Neural progenitor cell (in vitro differentiated cells): Measurements from ENCODE around the gene FBXW7. TPM values are rescaled to one million over a fixed set of nuclear protein-coding genes. Genes with fewer than 3 reads are reported as not detected.

ENCODE experiments used
- DNase-seq: peaks from one replicate; pipeline ENCODE4 v3.0.0-alpha.2; 2016; ENCODE audit warnings: low spot score
- H2AFZ ChIP-seq: fragments of 200-600 bp; sonication (generic); replicated peaks from 2 replicates; pipeline ENCODE4 v1.6.1; 2016; ENCODE audit warnings: antibody characterized with exemption
- H3F3A ChIP-seq: fragments of 200-600 bp; sonication (generic); 2 replicates; pipeline ENCODE4 v1.6.1; 2016; ENCODE audit warnings: antibody characterized with exemption, low read depth
- H3K27ac ChIP-seq: fragments of 200-600 bp; sonication (generic); 2 replicates; pipeline ENCODE4 v1.5.1; 2016; ENCODE audit warnings: mild to moderate bottlenecking
- H3K27me3 ChIP-seq: fragments of 200-600 bp; sonication (generic); 2 replicates; pipeline ENCODE4 v1.6.1; 2016; ENCODE audit warnings: mild to moderate bottlenecking, moderate library complexity
- H3K36me3 ChIP-seq: fragments of 200-600 bp; sonication (generic); 2 replicates; pipeline ENCODE4 v1.5.1; 2016
- H3K4me1 ChIP-seq: fragments of 200-600 bp; sonication (generic); 2 replicates; pipeline ENCODE4 v1.6.1; 2016; ENCODE audit warnings: mixed run types
- H3K4me2 ChIP-seq: fragments of 200-600 bp; sonication (generic); 2 replicates; pipeline ENCODE4 v1.6.1; 2016
- H3K4me3 ChIP-seq: fragments of 200-600 bp; sonication (generic); 2 replicates; pipeline ENCODE4 v1.5.1; 2016
- H3K79me2 ChIP-seq: fragments of 200-600 bp; sonication (generic); 2 replicates; pipeline ENCODE4 v1.6.1; 2016; ENCODE audit warnings: low read depth
- H3K9ac ChIP-seq: fragments of 200-600 bp; sonication (generic); 2 replicates; pipeline ENCODE4 v1.6.1; 2016
- H3K9me3 ChIP-seq: fragments of 200-600 bp; sonication (generic); 2 replicates; pipeline ENCODE4 v1.5.1; 2016; ENCODE audit warnings: low read depth
- H4K20me1 ChIP-seq: fragments of 200-600 bp; sonication (generic); 2 replicates; pipeline ENCODE4 v1.6.1; 2016; ENCODE audit warnings: low read depth
- H3K27ac Mint-ChIP-seq: 3 replicates; pipeline ENCODE4 v1.8.0; 2021; ENCODE audit warnings: mixed read lengths
- H3K27me3 Mint-ChIP-seq: 2 replicates; pipeline ENCODE4 v1.8.0; 2022; ENCODE audit warnings: low read depth, mild to moderate bottlenecking, inconsistent platforms, moderate library complexity, mixed read lengths; ENCODE audit not compliant: insufficient read depth
- H3K36me3 Mint-ChIP-seq: 3 replicates; pipeline ENCODE4 v1.8.0; 2021; ENCODE audit warnings: mixed read lengths
- H3K4me1 Mint-ChIP-seq: 3 replicates; pipeline ENCODE4 v1.8.0; 2021; ENCODE audit warnings: mixed read lengths
- H3K4me3 Mint-ChIP-seq: 3 replicates; pipeline ENCODE4 v1.8.0; 2021; ENCODE audit warnings: mild to moderate bottlenecking, moderate library complexity, mixed read lengths
- H3K9me3 Mint-ChIP-seq: 3 replicates; pipeline ENCODE4 v1.8.0; 2020; ENCODE audit warnings: mixed read lengths
- EZH2 ChIP-seq: fragments of 200-600 bp; sonication (generic); IDR thresholded peaks from 2 replicates; pipeline ENCODE4 v1.6.1; 2017; ENCODE audit warnings: antibody characterized with exemption, mild to moderate bottlenecking, moderate library complexity
- EZH2phosphoT487 ChIP-seq: fragments of 200-600 bp; sonication (generic); IDR thresholded peaks from 2 replicates; pipeline ENCODE4 v1.6.1; 2017; ENCODE audit warnings: antibody characterized with exemption
- total RNA-seq: library from RNA; depleted of rRNA; stranded (reverse); fragments of >200 nt; gene quantifications from 2 replicates; pipeline ENCODE4 v1.2.3, GENCODE V29; 2015; ENCODE audit warnings: low replicate concordance
- TF ChIP-seq, protein P1 (sequence below): fragments of 200-600 bp; sonication (generic); IDR thresholded peaks from 2 replicates; pipeline ENCODE4 v1.5.1; 2017; ENCODE audit warnings: antibody characterized with exemption, mild to moderate bottlenecking

Gene FBXW7
- total RNA-seq, 1 donor from 2014 or later = 43.9 TPM

DNA sequence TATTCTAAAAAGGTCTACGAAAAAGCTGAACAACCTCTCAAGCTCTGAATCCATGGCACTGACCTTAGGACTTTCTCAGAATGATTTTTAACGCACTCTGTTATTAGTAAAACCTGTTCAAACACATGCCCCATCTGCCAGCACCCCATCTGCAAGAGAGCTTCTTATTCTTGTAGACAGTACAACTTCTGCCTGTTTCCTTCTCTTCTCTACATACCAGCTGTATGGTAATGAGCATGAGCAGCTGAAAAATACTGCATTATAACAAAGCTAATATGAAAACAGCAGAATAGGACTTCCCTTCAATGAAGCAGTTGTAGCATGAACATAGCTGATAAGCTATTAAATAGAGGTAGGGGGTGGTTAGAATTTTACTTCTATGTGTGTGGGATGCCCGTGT lies 167.9 kb downstream of the FBXW7 start:
- H3K9me3 ChIP-seq = no peaks in the 10 kb centered on the region
- peaks cover 2% of the 10 kb centered on the region for H3K36me3 Mint-ChIP-seq
- no peaks in the 10 kb centered on the region for H3K79me2 ChIP-seq
- H2AFZ ChIP-seq = no peak overlapping the region
- no peak overlapping the region for H3K4me3 ChIP-seq
- no peaks in the 10 kb centered on the region for H3F3A ChIP-seq
- peaks cover 5% of the 10 kb centered on the region for H3K4me1 Mint-ChIP-seq
- TF ChIP-seq EZH2 (no peak), EZH2phosphoT487 (no peak)
- TF ChIP-seq, protein P1, sequence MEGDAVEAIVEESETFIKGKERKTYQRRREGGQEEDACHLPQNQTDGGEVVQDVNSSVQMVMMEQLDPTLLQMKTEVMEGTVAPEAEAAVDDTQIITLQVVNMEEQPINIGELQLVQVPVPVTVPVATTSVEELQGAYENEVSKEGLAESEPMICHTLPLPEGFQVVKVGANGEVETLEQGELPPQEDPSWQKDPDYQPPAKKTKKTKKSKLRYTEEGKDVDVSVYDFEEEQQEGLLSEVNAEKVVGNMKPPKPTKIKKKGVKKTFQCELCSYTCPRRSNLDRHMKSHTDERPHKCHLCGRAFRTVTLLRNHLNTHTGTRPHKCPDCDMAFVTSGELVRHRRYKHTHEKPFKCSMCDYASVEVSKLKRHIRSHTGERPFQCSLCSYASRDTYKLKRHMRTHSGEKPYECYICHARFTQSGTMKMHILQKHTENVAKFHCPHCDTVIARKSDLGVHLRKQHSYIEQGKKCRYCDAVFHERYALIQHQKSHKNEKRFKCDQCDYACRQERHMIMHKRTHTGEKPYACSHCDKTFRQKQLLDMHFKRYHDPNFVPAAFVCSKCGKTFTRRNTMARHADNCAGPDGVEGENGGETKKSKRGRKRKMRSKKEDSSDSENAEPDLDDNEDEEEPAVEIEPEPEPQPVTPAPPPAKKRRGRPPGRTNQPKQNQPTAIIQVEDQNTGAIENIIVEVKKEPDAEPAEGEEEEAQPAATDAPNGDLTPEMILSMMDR = no peak
- H3K27ac Mint-ChIP-seq = peak overlapping the region; percentile 21
- no peaks in the 10 kb centered on the region for H3K36me3 ChIP-seq
- no peak overlapping the region for H3K9ac ChIP-seq
- no peaks in the 10 kb centered on the region for H3K4me1 ChIP-seq
- no peak overlapping the region for H3K4me2 ChIP-seq
- peaks cover 3% of the 10 kb centered on the region for H3K9me3 Mint-ChIP-seq
- no peak overlapping the region for H3K4me3 Mint-ChIP-seq
- no peak overlapping the region for H3K27ac ChIP-seq
- no peaks in the 10 kb centered on the region for H3K27me3 Mint-ChIP-seq
- H4K20me1 ChIP-seq = no peaks in the 10 kb centered on the region
- DNase-seq = no peak
- H3K27me3 ChIP-seq = no peaks in the 10 kb centered on the region

DNA sequence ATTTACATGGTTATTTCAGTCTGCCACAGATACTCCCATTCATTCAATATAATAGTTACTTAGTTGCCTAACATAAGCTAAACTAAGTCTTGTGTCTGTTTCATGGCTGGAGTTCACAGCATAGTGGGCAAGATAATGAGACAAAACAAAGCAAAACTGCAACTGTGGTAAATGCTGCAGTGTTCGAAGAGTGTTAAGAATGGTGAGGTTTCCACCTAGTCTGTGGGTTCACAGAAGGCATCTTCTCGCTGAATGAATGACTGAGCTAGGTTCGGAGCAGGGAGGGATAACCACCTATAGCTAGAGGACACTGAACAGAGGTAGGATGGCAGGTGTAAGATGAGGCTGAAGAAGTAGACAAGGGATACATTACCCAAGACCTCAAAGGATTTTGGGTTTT lies 171.0 kb downstream of the FBXW7 start:
- H3K9me3 Mint-ChIP-seq = peaks cover 3% of the 10 kb centered on the region
- no peak for DNase-seq
- no peak for TF ChIP-seq EZH2
- TF ChIP-seq, protein P1 = no peak
- TF ChIP-seq EZH2phosphoT487 = no peak

DNA sequence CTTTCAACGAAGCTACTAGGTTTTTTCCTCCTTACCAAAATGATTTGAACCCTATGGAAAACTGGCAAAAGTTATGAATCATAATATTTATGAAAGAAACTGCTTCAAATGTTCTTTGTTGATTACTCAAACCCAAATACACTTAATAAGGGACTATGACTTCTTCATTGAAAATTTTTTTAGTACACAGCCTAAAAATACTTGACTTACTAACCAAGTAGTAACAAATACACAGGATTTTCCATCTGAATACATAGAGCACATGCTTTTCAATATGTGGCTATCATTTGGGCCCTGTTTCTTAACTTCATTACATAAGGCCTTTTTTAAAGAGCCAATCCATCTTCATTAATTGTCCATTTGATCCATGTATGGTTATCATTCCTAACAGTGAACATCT lies 171.5 kb downstream of the FBXW7 start:
- H4K20me1 ChIP-seq = no peaks in the 10 kb centered on the region
- H3K4me1 ChIP-seq = no peaks in the 10 kb centered on the region
- Mint-ChIP-seq H3K36me3 (peaks cover 2% of the 10 kb centered on the region), H3K4me3 (no peak overlapping the region), H3K9me3 (peaks cover 3% of the 10 kb centered on the region), H3K4me1 (peaks cover 5% of the 10 kb centered on the region), H3K27me3 (peaks cover 2% of the 10 kb centered on the region), H3K27ac (no peak overlapping the region)
- TF ChIP-seq EZH2 = no peak
- TF ChIP-seq, protein P1 = no peak
- no peak for TF ChIP-seq EZH2phosphoT487
- H3K36me3 ChIP-seq = no peaks in the 10 kb centered on the region
- no peak overlapping the region for H3K4me2 ChIP-seq
- H3K9me3 ChIP-seq = no peaks in the 10 kb centered on the region
- H3K4me3 ChIP-seq = no peak overlapping the region
- H3F3A ChIP-seq = no peaks in the 10 kb centered on the region
- H3K79me2 ChIP-seq = no peaks in the 10 kb centered on the region
- H2AFZ ChIP-seq = no peak overlapping the region
- no peak for DNase-seq
- H3K27me3 ChIP-seq = no peaks in the 10 kb centered on the region
- no peak overlapping the region for H3K27ac ChIP-seq
- H3K9ac ChIP-seq = no peak overlapping the region

More for the DNA sequence above, 171.0 kb downstream of the FBXW7 start:
- H3F3A ChIP-seq = no peaks in the 10 kb centered on the region
- H3K4me1 ChIP-seq = no peaks in the 10 kb centered on the region
- Mint-ChIP-seq H3K4me3 (no peak overlapping the region), H3K4me1 (peaks cover 5% of the 10 kb centered on the region), H3K36me3 (peaks cover 2% of the 10 kb centered on the region), H3K27me3 (peaks cover 2% of the 10 kb centered on the region), H3K27ac (no peak overlapping the region)
- H3K27ac ChIP-seq = no peak overlapping the region
- H3K36me3 ChIP-seq = no peaks in the 10 kb centered on the region
- no peak overlapping the region for H3K9ac ChIP-seq
- H3K79me2 ChIP-seq = no peaks in the 10 kb centered on the region
- no peak overlapping the region for H2AFZ ChIP-seq
- no peak overlapping the region for H3K4me2 ChIP-seq
- no peak overlapping the region for H3K4me3 ChIP-seq
- H3K9me3 ChIP-seq = no peaks in the 10 kb centered on the region
- H3K27me3 ChIP-seq = no peaks in the 10 kb centered on the region
- H4K20me1 ChIP-seq = no peaks in the 10 kb centered on the region
